ENCODE measurements around the gene APOB. TPM values are rescaled to one million over a fixed set of nuclear protein-coding genes. Genes with fewer than 3 reads are reported as not detected.

APOB gene
- total and polyA plus RNA-seq, 10 of the 15 experiments (the other 5 are each of a cell fraction or from before 2014, with no cell fraction given) = 1.4 TPM; not detected in 9

GRCh38 chr2:21030983-21031968, 12.6 kb downstream of the APOB start:
- RAD21 ChIA-PET (ENCODE audit: unreplicated experiment) = no interaction called here
- Histone ChIP-seq H3K36me3 (ENCODE audit: control insufficient read depth in 2 of 2, insufficient read depth in 2 of 2, low read length in 1 of 2) (no peaks in the 10 kb centered on the region), H3K79me2 (ENCODE audit: control insufficient read depth, insufficient read depth, low read length) (no peaks in the 10 kb centered on the region), H3K4me1 (ENCODE audit: control insufficient read depth, insufficient read depth, low read length) (no peaks in the 10 kb centered on the region), H3K4me2 (ENCODE audit: control insufficient read depth, insufficient read depth) (no peak overlapping the region), H3K9me3 (replicated peaks; ENCODE audit: control insufficient read depth, insufficient read depth, low read length) (no peaks in the 10 kb centered on the region), H3K27ac (ENCODE audit: control insufficient read depth, insufficient read depth) (no peak overlapping the region), H3K4me3 (no peak overlapping the region), H3K9ac (ENCODE audit: control insufficient read depth, insufficient read depth, low read length) (no peak overlapping the region), H2AFZ (ENCODE audit: control insufficient read depth, low read depth, low read length) (no peak overlapping the region), H3K27me3 (replicated peaks in 1 of 2; ENCODE audit: control insufficient read depth in 2 of 2, insufficient read depth in 2 of 2, low read length in 1 of 2) (0 out of 4 replicates have a peak, but pooled peaks cover 0 to 2% of the 10 kb centered on the region in 2 experiments), H4K20me1 (ENCODE audit: control insufficient read depth, insufficient read depth) (no peaks in the 10 kb centered on the region)
- POLR2A ChIA-PET = no interaction called here
- no peak for TF ChIP-seq GABPA (IDR thresholded peaks at IDR 0.05; ENCODE audit: low read depth)
- no TSS peak for BruUV-seq (replicated peaks)
- in situ Hi-C loops (cut with MboI) (loop anchor here (5.0 kb wide), 1 partner anchor 51 kb away; no protein-coding TSS in a partner anchor), intact Hi-C loops (cut with micrococcal nuclease; ENCODE audit: unreplicated experiment) (no loop called here)
- CTCF ChIA-PET = no interaction called here
- DNase-seq (ENCODE audit: low read depth, low spot score) = no peak
- SMC1A ChIA-PET (ENCODE audit: uncharacterized antibody, unreplicated experiment) = interaction anchor here (1.5 kb wide), 1 partner anchor 89 kb away, joined by 3 read pairs; no protein-coding TSS in a partner anchor
- no peak for FAIRE-seq
- no peak for ATAC-seq
- WGBS (ENCODE audit: insufficient coverage, insufficient replicate concordance, low lambda C conversion rate, missing lambda C conversion rate) = 22% methylated on average over 4 of the region's 4 CpGs

GRCh38 chr2:21029519-21029918, 14.4 kb downstream of the APOB start:
- in situ Hi-C loops (cut with MboI) = no loop called here
- ChIA-PET RAD21 (ENCODE audit: unreplicated experiment) (no interaction called here), CTCF (interaction anchor here (4.2 kb wide), 1 partner anchor 369 kb away, joined by 24 read pairs; no protein-coding TSS in a partner anchor), POLR2A (no interaction called here), SMC1A (ENCODE audit: uncharacterized antibody, unreplicated experiment) (no interaction called here)
- Histone ChIP-seq H3K27me3 (replicated peaks in 1 of 2; ENCODE audit: control insufficient read depth in 2 of 2, insufficient read depth in 2 of 2, low read length in 1 of 2) (0 out of 4 replicates have a peak, but pooled peaks cover 0 to 2% of the 10 kb centered on the region in 2 experiments), H3K9me3 (replicated peaks; ENCODE audit: control insufficient read depth, insufficient read depth, low read length) (no peaks in the 10 kb centered on the region), H3K9ac (ENCODE audit: control insufficient read depth, insufficient read depth, low read length) (no peak overlapping the region), H4K20me1 (ENCODE audit: control insufficient read depth, insufficient read depth) (no peaks in the 10 kb centered on the region), H3K79me2 (ENCODE audit: control insufficient read depth, insufficient read depth, low read length) (no peaks in the 10 kb centered on the region), H3K27ac (ENCODE audit: control insufficient read depth, insufficient read depth) (no peak overlapping the region), H2AFZ (ENCODE audit: control insufficient read depth, low read depth, low read length) (no peak overlapping the region), H3K4me2 (ENCODE audit: control insufficient read depth, insufficient read depth) (no peak overlapping the region), H3K4me3 (no peak overlapping the region), H3K4me1 (ENCODE audit: control insufficient read depth, insufficient read depth, low read length) (no peaks in the 10 kb centered on the region), H3K36me3 (ENCODE audit: control insufficient read depth in 2 of 2, insufficient read depth in 2 of 2, low read length in 1 of 2) (no peaks in the 10 kb centered on the region)
- 47% methylated on average over 2 of the region's 2 CpGs for WGBS (ENCODE audit: insufficient coverage, insufficient replicate concordance, low lambda C conversion rate, missing lambda C conversion rate)
- intact Hi-C loops (cut with micrococcal nuclease; ENCODE audit: unreplicated experiment) = no loop called here
- FAIRE-seq = no peak
- ATAC-seq = no peak
- BruUV-seq (replicated peaks) = no TSS peak
- no peak for DNase-seq (ENCODE audit: low read depth, low spot score)
- TF ChIP-seq ZNF687 (IDR thresholded peaks at IDR 0.05) (no peak), TARDBP (IDR thresholded peaks at IDR 0.05; ENCODE audit: borderline replicate concordance) (no peak), ZNF274 (IDR thresholded peaks at IDR 0.05; ENCODE audit: insufficient read depth, insufficient read length) (no peak), ZNF207 (IDR thresholded peaks at IDR 0.05; ENCODE audit: borderline replicate concordance) (no peak), REST (IDR thresholded peaks at IDR 0.05; ENCODE audit: low read depth, low read length) (no peak), TCF7 (IDR thresholded peaks at IDR 0.05; ENCODE audit: borderline replicate concordance) (no peak)
